Measurements from ENCODE around the gene PPP1R7.

PPP1R7 gene

DNA sequence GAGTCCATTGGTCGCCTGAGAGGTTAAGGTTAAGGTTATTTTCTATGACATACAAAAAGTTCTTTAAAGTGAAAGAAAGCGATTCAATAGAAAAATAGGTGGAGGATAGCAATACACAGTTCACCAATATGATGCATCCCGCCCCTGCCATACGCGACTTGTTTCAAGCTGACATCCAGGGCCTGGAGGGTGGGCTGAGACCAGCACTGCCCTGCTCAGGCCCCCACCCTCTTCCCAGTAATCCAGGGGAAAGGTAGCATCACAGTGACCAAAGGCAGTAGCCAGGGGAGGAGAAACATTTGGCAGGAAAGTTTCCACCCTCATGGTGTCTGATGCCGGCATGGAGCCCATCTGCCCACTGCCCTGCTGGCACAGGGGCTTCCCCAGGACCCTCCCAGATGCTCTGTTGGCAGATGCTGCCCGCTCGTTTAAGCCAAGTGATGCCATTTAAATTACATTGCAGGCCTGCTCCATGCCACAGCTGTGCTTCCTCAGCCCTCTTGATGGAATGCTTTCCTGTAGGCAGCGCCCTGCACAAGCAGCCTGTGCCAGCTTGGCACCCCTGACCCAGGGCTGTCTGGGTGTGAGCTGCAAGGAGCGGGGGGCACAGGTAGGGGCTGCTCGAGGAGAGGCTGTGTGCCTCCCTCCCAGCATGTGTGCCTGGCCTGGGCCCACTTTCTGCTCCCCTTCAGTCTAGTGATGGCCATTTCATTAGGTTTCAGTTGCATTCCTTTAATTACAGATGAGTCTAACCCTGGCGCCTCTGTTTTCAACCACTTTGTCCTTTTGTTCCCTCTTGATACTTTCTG, 27.5 kb downstream of the PPP1R7 start:
- no peaks in the 10 kb centered on the region for H3K4me1 Mint-ChIP-seq
- no peaks in the 10 kb centered on the region for H3K27me3 Mint-ChIP-seq (ENCODE audit: low read depth)
- H3K27ac Mint-ChIP-seq: no peak overlapping the region

DNA sequence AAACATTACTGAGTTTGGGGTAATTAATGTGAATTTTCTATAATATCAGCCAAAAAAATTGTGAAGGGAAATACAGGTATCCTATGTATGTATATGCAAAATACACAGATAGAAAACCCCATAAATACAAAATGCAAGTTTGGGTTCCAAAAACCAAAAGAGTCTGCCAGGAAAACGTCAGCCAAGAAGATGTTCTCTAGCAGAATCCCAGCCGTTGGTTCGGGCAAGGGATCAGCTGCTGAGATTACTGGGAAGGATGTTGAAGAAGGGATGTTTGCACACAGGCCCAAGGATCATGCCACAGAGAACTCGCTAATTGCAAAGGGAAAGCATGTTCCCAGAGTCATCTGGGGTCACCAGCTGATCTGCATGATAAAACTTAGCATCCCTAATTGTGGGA, 28.7 kb downstream of the PPP1R7 start:
- Mint-ChIP-seq H3K9me3 (no peaks in the 10 kb centered on the region), H3K4me3 (no peak overlapping the region), H3K27ac (peak overlapping the region in 2 of 3 experiments; percentile 23 to 92), H3K27me3 (ENCODE audit: low read depth) (no peaks in the 10 kb centered on the region), H3K4me1 (no peaks in the 10 kb centered on the region), H3K36me3 (ENCODE audit: low read depth) (peaks cover 33% of the 10 kb centered on the region)
- TF ChIP-seq, protein P1, sequence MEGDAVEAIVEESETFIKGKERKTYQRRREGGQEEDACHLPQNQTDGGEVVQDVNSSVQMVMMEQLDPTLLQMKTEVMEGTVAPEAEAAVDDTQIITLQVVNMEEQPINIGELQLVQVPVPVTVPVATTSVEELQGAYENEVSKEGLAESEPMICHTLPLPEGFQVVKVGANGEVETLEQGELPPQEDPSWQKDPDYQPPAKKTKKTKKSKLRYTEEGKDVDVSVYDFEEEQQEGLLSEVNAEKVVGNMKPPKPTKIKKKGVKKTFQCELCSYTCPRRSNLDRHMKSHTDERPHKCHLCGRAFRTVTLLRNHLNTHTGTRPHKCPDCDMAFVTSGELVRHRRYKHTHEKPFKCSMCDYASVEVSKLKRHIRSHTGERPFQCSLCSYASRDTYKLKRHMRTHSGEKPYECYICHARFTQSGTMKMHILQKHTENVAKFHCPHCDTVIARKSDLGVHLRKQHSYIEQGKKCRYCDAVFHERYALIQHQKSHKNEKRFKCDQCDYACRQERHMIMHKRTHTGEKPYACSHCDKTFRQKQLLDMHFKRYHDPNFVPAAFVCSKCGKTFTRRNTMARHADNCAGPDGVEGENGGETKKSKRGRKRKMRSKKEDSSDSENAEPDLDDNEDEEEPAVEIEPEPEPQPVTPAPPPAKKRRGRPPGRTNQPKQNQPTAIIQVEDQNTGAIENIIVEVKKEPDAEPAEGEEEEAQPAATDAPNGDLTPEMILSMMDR (IDR thresholded peaks at IDR 0.05; ENCODE audit: unreplicated experiment in 3 of 3): no peak

More for the DNA sequence above, 27.5 kb downstream of the PPP1R7 start:
- Mint-ChIP-seq H3K9me3 (peaks cover 2% of the 10 kb centered on the region), H3K4me3 (no peak overlapping the region), H3K36me3 (ENCODE audit: low read depth) (peaks cover 41% of the 10 kb centered on the region)
- TF ChIP-seq, protein P1 (IDR thresholded peaks at IDR 0.05; ENCODE audit: unreplicated experiment in 3 of 3): no peak

DNA sequence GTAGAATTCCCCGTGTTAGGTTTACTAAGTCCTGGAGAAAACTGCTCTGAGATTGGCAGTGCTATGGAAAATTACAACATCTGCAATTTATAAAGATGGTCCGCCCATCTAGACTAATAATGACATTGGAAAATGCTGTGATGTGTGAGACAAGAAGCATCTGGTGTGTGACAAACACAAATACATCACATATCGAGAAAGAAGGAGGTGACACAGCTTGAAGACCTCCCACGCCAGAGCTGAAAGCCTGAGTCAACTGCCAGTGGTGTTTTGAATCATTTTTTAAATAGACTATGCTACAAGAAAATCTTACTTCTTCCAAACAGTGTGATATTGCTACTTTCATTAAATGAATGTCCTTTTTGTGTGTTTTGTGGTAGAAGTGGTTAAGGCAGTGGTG, 29.6 kb downstream of the PPP1R7 start:
- Mint-ChIP-seq H3K4me1 (no peaks in the 10 kb centered on the region), H3K27ac (peak overlapping the region in 2 of 3 experiments; percentile 70 to 92), H3K27me3 (ENCODE audit: low read depth) (no peaks in the 10 kb centered on the region), H3K9me3 (no peaks in the 10 kb centered on the region), H3K36me3 (ENCODE audit: low read depth) (peaks cover 26% of the 10 kb centered on the region), H3K4me3 (no peak overlapping the region)
- TF ChIP-seq, protein P1 (IDR thresholded peaks at IDR 0.05; ENCODE audit: unreplicated experiment in 3 of 3): no peak

DNA sequence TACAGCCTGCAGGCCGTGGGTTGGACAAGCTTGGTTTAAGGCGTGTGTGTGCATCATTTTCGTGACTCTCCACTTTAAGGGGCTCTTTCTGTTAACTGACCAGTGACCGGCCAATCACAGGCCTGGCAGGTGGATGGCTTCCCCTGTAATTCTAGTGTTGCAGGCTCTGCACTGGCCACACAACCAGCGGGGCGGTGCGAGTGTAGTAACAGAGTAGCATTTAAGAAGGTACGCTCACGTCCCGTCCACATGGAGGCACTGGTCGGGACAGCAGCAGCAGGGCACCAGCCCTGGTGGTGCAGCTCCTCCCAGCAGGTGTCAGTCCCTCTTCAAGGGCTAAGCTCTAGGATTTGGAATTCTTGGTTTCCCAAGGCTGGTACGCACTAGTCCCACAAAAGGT, 30.2 kb downstream of the PPP1R7 start:
- TF ChIP-seq, protein P1 (IDR thresholded peaks at IDR 0.05; ENCODE audit: unreplicated experiment in 3 of 3): no peak
- Mint-ChIP-seq H3K36me3 (ENCODE audit: low read depth) (peaks cover 20% of the 10 kb centered on the region), H3K27me3 (ENCODE audit: low read depth) (no peaks in the 10 kb centered on the region), H3K9me3 (no peaks in the 10 kb centered on the region), H3K27ac (peak overlapping the region in 1 of 3 experiments; percentile 92), H3K4me3 (no peak overlapping the region), H3K4me1 (no peaks in the 10 kb centered on the region)

DNA sequence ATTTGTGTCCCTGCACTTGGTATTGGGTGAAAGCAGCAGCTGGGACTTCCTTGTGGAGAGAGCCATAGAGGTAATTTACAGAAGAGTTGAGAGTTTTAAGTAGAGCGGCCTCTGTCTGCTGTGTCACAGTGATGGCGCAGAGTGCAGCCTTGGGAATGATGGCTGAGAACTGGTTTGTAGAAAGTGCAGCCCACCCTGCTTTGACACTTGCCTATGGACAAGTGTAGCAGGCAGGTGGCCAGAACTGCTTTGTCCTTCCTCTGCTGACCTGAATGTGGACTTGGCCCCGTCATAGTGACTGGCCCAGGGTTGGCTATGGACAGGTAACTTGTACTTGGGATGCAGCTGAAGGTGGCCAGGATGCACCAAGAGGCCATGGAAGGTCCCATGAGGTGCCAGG, 31.9 kb downstream of the PPP1R7 start:
- Mint-ChIP-seq H3K27ac (no peak overlapping the region), H3K36me3 (ENCODE audit: low read depth) (peaks cover 19% of the 10 kb centered on the region), H3K9me3 (no peaks in the 10 kb centered on the region), H3K4me3 (no peak overlapping the region), H3K27me3 (ENCODE audit: low read depth) (no peaks in the 10 kb centered on the region), H3K4me1 (no peaks in the 10 kb centered on the region)
- TF ChIP-seq, protein P1 (IDR thresholded peaks at IDR 0.05; ENCODE audit: unreplicated experiment in 3 of 3): no peak

Data from nephron (organoid).